RWPE1 (cell line): Measurements from ENCODE around the gene ALG14.

ENCODE experiments used
- CTCF ChIA-PET: fragments of 350-600 bp; sonication (Branson Sonifier 250); formaldehyde crosslinking; extraction: SDS; loops from one replicate; lab custom pipeline; 2021; lab: Yijun Ruan, JAX
- POLR2A ChIA-PET: fragments of 400-600 bp; formaldehyde crosslinking; extraction: SDS; loops from one replicate; lab custom pipeline; 2020; ENCODE audit warnings: antibody characterized with exemption; ENCODE audit not compliant: low non-redundant PET; lab: Yijun Ruan, JAX
- DNase-seq: peaks from one replicate; pipeline ENCODE4 v3.0.0; 2012; ENCODE audit warnings: low spot score
- H3K27ac ChIP-seq: fragments of 450-650 bp; 2 replicates; pipeline ENCODE4 v1.5.1; 2017
- TF ChIP-seq, protein P1 (sequence below): fragments of 450-650 bp; conservative IDR thresholded peaks from 2 replicates; pipeline ENCODE4 v1.5.1; 2017; ENCODE audit warnings: low read depth, mild to moderate bottlenecking

The ALG14 gene

DNA sequence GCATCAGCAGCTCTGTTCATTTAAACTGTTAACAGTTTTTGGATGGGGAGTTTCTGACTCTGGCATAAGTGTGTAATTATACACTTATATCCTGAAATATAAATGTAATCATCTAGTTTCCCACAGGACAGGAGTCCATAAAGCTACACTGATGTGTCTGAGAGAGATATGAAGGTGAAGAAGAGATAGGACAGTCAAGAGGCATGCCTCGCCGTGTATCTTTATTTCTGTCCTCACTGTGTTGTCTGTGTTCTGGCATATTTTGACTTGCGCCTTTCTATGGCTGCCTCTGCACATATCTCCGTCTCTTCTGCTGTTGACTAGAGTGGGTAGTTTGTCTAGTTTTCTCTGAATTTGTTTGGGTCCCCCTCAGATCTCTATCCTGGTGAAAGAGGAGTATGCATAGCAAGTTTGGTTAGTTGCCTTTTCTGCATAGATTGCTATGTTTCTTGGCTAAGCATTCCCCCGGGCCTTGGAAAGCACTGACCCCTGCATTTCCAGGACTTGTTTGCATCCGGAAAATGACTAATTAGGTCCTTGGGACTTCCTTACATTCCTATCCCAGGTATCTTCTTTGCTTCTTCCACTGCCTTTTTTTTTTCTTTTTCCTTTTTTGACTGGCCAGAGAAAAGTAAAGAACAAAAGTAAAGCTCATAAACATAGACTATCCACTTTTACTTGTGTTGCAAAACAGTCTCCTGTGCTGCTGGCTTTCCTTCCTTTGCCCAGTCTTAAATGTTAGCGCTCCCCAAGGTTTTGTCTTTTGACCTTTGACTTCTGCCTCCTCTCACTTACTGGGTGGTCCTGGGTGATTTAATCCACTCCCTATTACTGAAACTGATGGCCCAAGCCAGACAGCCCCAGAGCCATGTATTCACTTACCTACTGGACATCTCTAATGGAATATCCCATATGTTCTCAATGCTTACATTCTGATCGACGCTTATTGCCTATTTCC is 118.2 kb downstream of the ALG14 start:
- no peak for DNase-seq
- CTCF ChIA-PET, result interaction anchor here (0.6 to 0.7 kb wide), 4 partner anchors 10 to 618 kb away, joined by 3 to 7 read pairs (median 3); partner anchors contain the start of gene SLC44A3
- POLR2A ChIA-PET, result no interaction called here
- TF ChIP-seq, protein P1, sequence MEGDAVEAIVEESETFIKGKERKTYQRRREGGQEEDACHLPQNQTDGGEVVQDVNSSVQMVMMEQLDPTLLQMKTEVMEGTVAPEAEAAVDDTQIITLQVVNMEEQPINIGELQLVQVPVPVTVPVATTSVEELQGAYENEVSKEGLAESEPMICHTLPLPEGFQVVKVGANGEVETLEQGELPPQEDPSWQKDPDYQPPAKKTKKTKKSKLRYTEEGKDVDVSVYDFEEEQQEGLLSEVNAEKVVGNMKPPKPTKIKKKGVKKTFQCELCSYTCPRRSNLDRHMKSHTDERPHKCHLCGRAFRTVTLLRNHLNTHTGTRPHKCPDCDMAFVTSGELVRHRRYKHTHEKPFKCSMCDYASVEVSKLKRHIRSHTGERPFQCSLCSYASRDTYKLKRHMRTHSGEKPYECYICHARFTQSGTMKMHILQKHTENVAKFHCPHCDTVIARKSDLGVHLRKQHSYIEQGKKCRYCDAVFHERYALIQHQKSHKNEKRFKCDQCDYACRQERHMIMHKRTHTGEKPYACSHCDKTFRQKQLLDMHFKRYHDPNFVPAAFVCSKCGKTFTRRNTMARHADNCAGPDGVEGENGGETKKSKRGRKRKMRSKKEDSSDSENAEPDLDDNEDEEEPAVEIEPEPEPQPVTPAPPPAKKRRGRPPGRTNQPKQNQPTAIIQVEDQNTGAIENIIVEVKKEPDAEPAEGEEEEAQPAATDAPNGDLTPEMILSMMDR, result no peak
- H3K27ac ChIP-seq, result no peak overlapping the region

DNA sequence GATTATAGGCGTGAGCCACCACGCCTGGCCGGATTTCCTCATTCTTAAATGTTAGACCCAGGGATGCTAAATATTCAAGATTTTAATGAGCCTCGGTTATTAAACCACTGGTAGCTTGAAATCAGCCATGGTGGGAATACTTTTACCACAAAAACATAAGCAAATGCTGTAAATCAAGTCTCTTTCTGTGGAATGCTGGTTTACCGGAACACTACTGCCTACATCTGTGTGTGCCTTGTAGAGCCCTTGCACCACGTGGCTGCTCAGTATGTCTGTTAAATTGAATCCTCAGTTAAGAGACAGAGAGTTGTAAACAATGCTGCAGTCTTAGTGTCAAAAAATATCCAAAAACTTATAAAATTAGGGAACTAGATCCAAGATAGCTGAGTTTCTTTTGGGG is 119.0 kb downstream of the ALG14 start:
- CTCF ChIA-PET, result interaction anchor here (0.6 to 1.0 kb wide), 2 partner anchors 9 to 134 kb away, joined by 3 to 6 read pairs; partner anchors contain the start of gene SLC44A3
- TF ChIP-seq, protein P1, result no peak
- no peak for DNase-seq
- H3K27ac ChIP-seq, result no peak overlapping the region
- POLR2A ChIA-PET, result no interaction called here

DNA sequence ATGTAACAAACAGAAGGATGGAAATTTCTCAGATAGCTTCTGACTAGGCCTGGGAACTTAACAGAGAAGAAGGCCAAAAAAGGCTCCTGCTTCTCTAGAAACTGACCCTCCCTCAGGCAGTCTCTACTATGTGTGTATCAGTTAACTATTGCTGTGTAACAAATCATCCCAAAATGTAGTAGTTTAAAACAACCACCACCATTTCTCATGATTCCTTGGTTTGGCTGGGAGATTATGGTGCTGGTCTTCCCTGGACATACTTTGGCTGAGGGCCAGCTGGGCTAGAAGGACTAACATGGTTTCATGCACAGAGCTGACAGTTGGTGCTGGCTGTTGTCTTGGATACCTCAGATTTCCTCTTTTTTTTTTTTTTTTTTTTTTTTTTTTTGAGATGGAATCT is 119.6 kb downstream of the ALG14 start:
- no peak overlapping the region for H3K27ac ChIP-seq
- DNase-seq, result no peak
- ChIA-PET CTCF (interaction anchor here (1.0 kb wide), 1 partner anchor 8 kb away, joined by 6 read pairs; no protein-coding TSS in a partner anchor), POLR2A (no interaction called here)
- TF ChIP-seq, protein P1, result no peak

GRCh38 chr1:94952539-94952938 is 120.2 kb downstream of the ALG14 start:
- ChIA-PET CTCF (interaction anchor here (1.3 kb wide), 1 partner anchor 91 kb away, joined by 6 read pairs; no protein-coding TSS in a partner anchor), POLR2A (no interaction called here)
- no peak for DNase-seq
- TF ChIP-seq, protein P1, result no peak
- no peak overlapping the region for H3K27ac ChIP-seq

DNA sequence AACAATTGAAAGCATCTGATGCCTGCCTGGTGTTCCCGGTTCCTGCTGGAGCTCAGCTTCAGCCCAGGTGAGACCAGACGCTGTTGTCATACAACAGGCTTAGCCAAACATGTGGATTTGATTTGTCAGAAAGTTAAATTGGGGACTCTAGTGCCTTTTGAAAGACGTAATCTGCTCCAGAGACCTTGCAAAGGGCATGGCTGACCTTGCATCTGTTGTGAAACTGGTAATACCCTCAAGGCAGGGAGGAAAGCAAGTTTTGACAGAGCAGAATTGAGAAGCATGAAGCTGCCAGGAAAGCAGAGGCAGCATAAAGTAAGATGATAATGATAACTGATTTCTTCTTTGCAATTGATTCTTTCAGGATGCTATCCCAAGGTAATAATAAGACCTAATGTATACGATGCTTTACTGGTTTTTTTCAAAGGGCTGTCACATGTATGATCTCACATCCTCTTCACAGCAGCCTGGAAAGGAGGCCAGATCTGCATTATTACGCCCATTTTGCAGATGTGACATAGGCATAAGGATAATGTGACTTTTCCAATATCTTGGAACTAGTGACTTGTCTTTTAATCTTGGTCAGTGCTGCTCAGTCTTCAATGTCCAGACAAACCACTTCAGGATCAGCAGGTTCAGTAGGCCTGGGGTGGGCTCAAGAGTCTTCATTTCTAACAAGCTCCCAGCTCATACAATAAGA is 121.1 kb downstream of the ALG14 start:
- ChIA-PET POLR2A (no interaction called here), CTCF (interaction anchor here (0.6 to 1.3 kb wide), 3 partner anchors 11 to 218 kb away, joined by 3 to 6 read pairs (median 4); no protein-coding TSS in a partner anchor)
- TF ChIP-seq, protein P1, result no peak
- H3K27ac ChIP-seq, result no peak overlapping the region
- peak; percentile 35 for DNase-seq

GRCh38 chr1:94951046-94951445 is 121.7 kb downstream of the ALG14 start:
- no peak overlapping the region for H3K27ac ChIP-seq
- POLR2A ChIA-PET, result no interaction called here
- DNase-seq, result no peak
- CTCF ChIA-PET, result interaction anchor here (0.7 kb wide), 1 partner anchor 218 kb away, joined by 4 read pairs; no protein-coding TSS in a partner anchor
- TF ChIP-seq, protein P1, result no peak
